ENCODE data around the gene CDC123. TPM values are rescaled to one million over a fixed set of nuclear protein-coding genes. Genes with fewer than 3 reads are reported as not detected.

CDC123 gene
- total RNA-seq, 2 experiments from 2014 or later: 134 TPM

DNA sequence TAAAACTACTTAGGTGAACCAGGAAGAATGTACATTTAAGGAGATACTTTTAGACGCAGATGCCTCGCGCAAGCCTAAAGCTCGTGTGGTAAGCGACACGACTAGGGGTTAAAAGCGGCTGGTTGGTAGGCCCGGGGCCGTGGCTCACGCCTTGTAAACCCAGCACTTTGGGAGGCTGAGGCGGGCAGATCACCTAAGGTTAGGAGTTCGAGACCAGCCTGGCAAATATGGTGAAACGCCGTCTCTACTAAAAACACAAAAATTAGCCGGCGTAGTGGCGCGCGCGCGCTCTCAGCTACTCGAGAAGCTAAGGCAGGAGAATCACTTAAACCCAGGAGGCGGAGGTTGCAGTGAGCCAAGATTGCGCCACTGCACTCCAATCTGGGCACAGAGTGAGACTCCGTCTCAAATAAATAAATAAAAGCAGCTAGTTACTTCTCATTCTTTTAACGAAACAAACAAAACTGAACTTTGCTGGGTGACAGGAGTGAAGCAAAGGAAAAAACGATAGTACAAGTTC lies 1.2 kb upstream of the CDC123 start:
- H3K27me3 Mint-ChIP-seq: no peaks in the 10 kb centered on the region
- peak; percentile 60 for DNase-seq
- H3K9me3 Mint-ChIP-seq: no peaks in the 10 kb centered on the region
- H3K36me3 Mint-ChIP-seq: peaks cover 32% of the 10 kb centered on the region
- peak overlapping the region; percentile 100 for H3K27ac Mint-ChIP-seq
- POLR2A ChIA-PET: no interaction called here
- CTCF ChIA-PET: interaction anchor here (0.9 to 3.2 kb wide), 3 partner anchors 8 to 512 kb away, joined by 3 to 25 read pairs (median 4); no protein-coding TSS in a partner anchor
- H3K4me1 Mint-ChIP-seq (ENCODE audit: low read depth): peaks cover 53% of the 10 kb centered on the region
- intact Hi-C loops (cut with micrococcal nuclease): loop anchor here (2.0 to 5.0 kb wide), 7 partner anchors 46 to 902 kb away; partner anchors contain the start of genes DHTKD1 and UPF2
- H3K4me3 Mint-ChIP-seq: peak overlapping the region; percentile 94

DNA sequence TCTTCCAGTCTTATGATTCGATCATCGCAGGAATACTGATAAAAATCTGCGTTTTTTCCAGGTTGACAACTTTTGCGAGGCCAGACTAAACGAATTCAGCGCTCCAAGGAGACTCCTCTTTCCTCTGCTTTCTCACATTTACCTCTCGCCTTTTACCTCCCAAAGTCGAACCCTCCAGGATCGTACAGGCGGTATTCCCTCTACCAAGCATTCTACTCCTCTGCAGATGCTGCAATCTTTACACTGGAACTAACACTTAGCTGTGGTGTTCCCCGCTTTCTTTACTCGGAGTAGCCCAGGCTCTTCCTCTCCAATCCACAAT lies 746 bp upstream of the CDC123 start:
- H3K4me3 Mint-ChIP-seq: peak overlapping the region; percentile 94
- intact Hi-C loops (cut with micrococcal nuclease): loop anchor here (2.0 to 5.0 kb wide), 7 partner anchors 46 to 902 kb away; partner anchors contain the start of genes DHTKD1 and UPF2
- H3K27me3 Mint-ChIP-seq: no peaks in the 10 kb centered on the region
- H3K4me1 Mint-ChIP-seq (ENCODE audit: low read depth): peaks cover 49% of the 10 kb centered on the region
- ChIA-PET CTCF (interaction anchor here (0.6 to 3.2 kb wide), 9 partner anchors 8 to 516 kb away, joined by 3 to 25 read pairs (median 3); partner anchors contain the start of gene UPF2), POLR2A (interaction anchor here (0.9 to 1.1 kb wide), 4 partner anchors 20 to 583 kb away, joined by 3 to 5 read pairs (median 4); partner anchors contain the start of gene UPF2)
- no peak for DNase-seq
- H3K27ac Mint-ChIP-seq: peak overlapping the region; percentile 100
- no peaks in the 10 kb centered on the region for H3K9me3 Mint-ChIP-seq
- peaks cover 32% of the 10 kb centered on the region for H3K36me3 Mint-ChIP-seq

DNA sequence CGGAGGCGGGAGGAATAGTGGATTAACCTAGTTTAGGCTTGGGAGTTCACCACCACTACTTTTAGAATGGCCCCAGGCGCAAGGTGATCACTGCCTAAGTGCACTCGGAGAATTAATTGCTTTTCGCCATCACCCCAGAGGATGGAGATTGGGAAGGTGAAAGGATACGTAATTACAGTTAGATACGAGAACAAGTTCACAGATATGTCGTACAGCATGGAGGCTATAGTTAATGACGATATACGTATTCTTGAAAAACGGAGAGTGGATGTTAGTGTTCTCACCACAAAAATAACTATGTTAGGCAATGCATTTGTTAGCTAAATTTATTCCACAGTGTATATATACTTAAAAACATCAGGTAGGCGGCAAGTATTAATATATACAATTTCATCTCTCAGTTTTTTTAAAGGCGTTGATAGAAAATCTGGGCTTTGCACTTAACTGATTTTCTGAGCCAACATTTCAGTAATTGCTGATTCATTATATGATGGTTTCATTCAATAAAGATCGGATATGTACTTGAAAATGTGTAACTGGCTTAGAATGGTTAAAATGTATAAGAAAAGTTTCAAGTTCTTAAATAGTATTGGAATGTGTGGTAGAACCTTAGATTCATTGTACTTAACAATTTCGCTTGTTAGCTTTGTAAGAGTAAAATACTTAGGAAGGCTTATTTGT lies 683 bp downstream of the CDC123 start:
- Mint-ChIP-seq H3K27me3 (no peaks in the 10 kb centered on the region), H3K36me3 (peaks cover 35% of the 10 kb centered on the region), H3K9me3 (no peaks in the 10 kb centered on the region), H3K4me1 (ENCODE audit: low read depth) (peaks cover 49% of the 10 kb centered on the region), H3K4me3 (peak overlapping the region; percentile 94), H3K27ac (peak overlapping the region; percentile 100)
- ChIA-PET CTCF (interaction anchor here (0.8 to 3.2 kb wide), 6 partner anchors 17 to 903 kb away, joined by 3 to 25 read pairs (median 4); partner anchors contain the start of genes OPTN and UPF2), POLR2A (interaction anchor here (1.0 to 1.1 kb wide), 3 partner anchors 10 to 154 kb away, joined by 3 to 5 read pairs (median 4); partner anchors contain the start of gene UPF2)
- no peak for DNase-seq
- intact Hi-C loops (cut with micrococcal nuclease): loop anchor here (1.0 to 5.0 kb wide), 4 partner anchors 15 to 901 kb away; partner anchors contain the start of gene DHTKD1

DNA sequence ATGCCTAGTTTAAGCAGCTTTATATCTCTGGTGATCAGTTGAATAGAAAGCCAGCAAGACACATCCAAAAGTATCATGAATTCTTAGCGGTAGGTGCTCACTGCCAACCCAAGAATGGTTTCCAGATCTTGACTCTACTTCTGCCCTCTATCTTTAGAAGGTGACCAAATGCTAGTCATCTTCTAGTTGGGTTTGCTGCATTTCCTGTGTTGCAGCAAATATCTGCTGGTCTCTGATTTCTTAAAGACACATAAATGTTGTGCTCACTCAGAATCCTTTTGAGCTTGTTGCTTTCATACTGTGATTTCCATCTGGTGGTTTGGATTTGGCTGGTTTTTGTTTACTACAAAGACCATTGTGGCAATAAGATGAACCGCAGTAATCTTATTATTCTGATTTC lies 2.2 kb downstream of the CDC123 start:
- H3K27me3 Mint-ChIP-seq: no peaks in the 10 kb centered on the region
- peak overlapping the region; percentile 51 for H3K4me3 Mint-ChIP-seq
- H3K36me3 Mint-ChIP-seq: peaks cover 32% of the 10 kb centered on the region
- ChIA-PET POLR2A (no interaction called here), CTCF (interaction anchor here (0.6 to 1.3 kb wide), 4 partner anchors 16 to 584 kb away, joined by 3 to 11 read pairs (median 4); no protein-coding TSS in a partner anchor)
- H3K27ac Mint-ChIP-seq: peak overlapping the region; percentile 44
- no peaks in the 10 kb centered on the region for H3K9me3 Mint-ChIP-seq
- no peak for DNase-seq
- intact Hi-C loops (cut with micrococcal nuclease): loop anchor here (5.0 kb wide), 3 partner anchors 131 to 899 kb away; partner anchors contain the start of gene DHTKD1
- peaks cover 48% of the 10 kb centered on the region for H3K4me1 Mint-ChIP-seq (ENCODE audit: low read depth)

DNA sequence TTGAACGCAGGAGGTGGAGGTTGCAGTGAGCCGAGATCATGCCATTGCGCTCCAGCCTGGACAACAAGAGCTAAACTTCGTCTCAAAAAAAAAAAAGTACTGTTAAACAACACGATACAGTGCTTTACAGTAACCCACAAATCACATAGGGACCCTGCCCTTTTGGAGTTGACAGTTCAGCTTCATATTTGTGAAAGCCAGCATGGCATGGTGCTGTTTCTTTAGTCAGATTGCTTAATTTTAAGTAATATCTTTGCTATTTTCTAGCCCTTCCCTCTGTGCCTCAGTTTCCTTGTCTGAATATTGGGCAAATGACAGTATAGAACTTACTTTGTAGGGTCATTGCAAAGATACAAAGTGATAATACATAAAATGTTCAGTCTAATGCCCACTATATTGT lies 4.9 kb downstream of the CDC123 start:
- peaks cover 37% of the 10 kb centered on the region for H3K36me3 Mint-ChIP-seq
- no peak for DNase-seq
- no peak overlapping the region for H3K4me3 Mint-ChIP-seq
- intact Hi-C loops (cut with micrococcal nuclease): no loop called here
- H3K27me3 Mint-ChIP-seq: no peaks in the 10 kb centered on the region
- peaks cover 47% of the 10 kb centered on the region for H3K4me1 Mint-ChIP-seq (ENCODE audit: low read depth)
- CTCF ChIA-PET: interaction anchor here (1.6 kb wide), 1 partner anchor 14 kb away, joined by 9 read pairs; no protein-coding TSS in a partner anchor
- H3K9me3 Mint-ChIP-seq: no peaks in the 10 kb centered on the region
- POLR2A ChIA-PET: no interaction called here
- peak overlapping the region; percentile 64 for H3K27ac Mint-ChIP-seq

DNA sequence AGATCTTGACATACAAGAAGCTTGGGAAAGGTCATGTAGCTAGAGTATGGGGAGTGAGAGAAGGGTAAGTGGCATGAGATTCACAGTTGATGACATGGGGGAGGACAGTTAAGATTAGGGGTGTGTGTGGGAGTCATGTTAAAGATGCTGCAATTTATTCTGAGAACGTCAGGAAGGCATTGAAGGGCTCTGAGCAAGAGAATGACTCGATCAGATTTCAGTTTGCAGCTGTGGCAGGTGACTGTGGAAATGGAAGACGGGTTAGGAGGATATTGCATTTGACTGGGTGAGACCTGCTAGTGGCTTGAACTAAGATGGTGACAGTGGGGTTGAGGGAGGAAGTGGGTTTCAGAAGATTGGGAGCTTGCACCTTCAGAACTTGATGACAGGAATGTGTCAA lies 5.6 kb downstream of the CDC123 start:
- Mint-ChIP-seq H3K27me3 (no peaks in the 10 kb centered on the region), H3K27ac (peak overlapping the region; percentile 64), H3K4me3 (no peak overlapping the region), H3K4me1 (ENCODE audit: low read depth) (peaks cover 47% of the 10 kb centered on the region), H3K36me3 (peaks cover 32% of the 10 kb centered on the region), H3K9me3 (no peaks in the 10 kb centered on the region)
- DNase-seq: peak; percentile 64
- POLR2A ChIA-PET: interaction anchor here (0.6 kb wide), 1 partner anchor 163 kb away, joined by 4 read pairs; no protein-coding TSS in a partner anchor
- CTCF ChIA-PET: interaction anchor here (0.5 to 1.1 kb wide), 2 partner anchors 13 to 15 kb away, joined by 4 to 5 read pairs; no protein-coding TSS in a partner anchor
- intact Hi-C loops (cut with micrococcal nuclease): no loop called here

DNA sequence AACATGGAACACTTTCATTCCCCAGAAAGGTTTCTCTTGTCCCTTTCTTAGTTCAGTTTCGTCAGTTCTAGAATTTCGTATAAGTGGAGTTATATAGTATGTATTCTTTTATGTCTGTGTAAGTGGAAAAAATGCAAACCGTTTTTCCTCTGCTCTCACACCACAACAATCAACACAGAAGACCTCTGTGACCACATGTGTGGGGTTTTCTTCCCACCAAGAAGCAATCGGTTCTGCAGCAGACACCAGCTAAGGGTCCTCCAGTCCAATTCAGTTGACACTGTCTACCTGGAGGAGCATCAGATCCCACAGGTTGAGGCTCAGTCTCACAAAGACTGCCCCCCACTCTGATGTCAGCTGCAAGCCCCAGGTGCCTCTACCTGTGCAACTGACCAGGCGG lies 6.2 kb downstream of the CDC123 start:
- Mint-ChIP-seq H3K27ac (no peak overlapping the region), H3K9me3 (no peaks in the 10 kb centered on the region), H3K4me3 (no peak overlapping the region), H3K36me3 (peaks cover 29% of the 10 kb centered on the region), H3K4me1 (ENCODE audit: low read depth) (peaks cover 47% of the 10 kb centered on the region), H3K27me3 (no peaks in the 10 kb centered on the region)
- ChIA-PET CTCF (interaction anchor here (1.1 to 2.3 kb wide), 2 partner anchors 12 to 14 kb away, joined by 5 to 9 read pairs; no protein-coding TSS in a partner anchor), POLR2A (no interaction called here)
- intact Hi-C loops (cut with micrococcal nuclease): no loop called here
- no peak for DNase-seq

DNA sequence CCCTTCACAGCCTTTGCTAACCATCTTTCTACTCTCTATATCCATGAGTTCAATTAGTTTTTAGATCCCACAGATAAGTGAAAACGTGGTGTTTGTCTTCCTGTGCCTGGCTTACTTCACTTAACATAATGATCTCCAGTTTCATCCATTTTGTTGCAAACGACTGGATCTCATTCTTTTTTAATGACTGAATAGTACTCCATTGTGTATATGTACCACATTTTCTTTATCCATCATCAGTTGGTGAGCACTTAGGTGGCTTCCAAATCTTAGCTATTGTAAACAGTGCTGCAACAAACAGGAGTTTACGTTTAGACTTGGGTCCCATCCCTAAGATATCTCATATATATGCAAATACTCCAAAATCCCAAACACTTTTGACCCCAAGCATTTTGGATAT lies 9.1 kb downstream of the CDC123 start:
- H3K4me1 Mint-ChIP-seq (ENCODE audit: low read depth): peaks cover 28% of the 10 kb centered on the region
- ChIA-PET POLR2A (interaction anchor here (0.6 kb wide), 1 partner anchor 136 kb away, joined by 3 read pairs; no protein-coding TSS in a partner anchor), CTCF (no interaction called here)
- no peak overlapping the region for H3K27ac Mint-ChIP-seq
- no peak overlapping the region for H3K4me3 Mint-ChIP-seq
- DNase-seq: no peak
- H3K36me3 Mint-ChIP-seq: peaks cover 32% of the 10 kb centered on the region
- intact Hi-C loops (cut with micrococcal nuclease): no loop called here
- no peaks in the 10 kb centered on the region for H3K9me3 Mint-ChIP-seq
- H3K27me3 Mint-ChIP-seq: no peaks in the 10 kb centered on the region

DNA sequence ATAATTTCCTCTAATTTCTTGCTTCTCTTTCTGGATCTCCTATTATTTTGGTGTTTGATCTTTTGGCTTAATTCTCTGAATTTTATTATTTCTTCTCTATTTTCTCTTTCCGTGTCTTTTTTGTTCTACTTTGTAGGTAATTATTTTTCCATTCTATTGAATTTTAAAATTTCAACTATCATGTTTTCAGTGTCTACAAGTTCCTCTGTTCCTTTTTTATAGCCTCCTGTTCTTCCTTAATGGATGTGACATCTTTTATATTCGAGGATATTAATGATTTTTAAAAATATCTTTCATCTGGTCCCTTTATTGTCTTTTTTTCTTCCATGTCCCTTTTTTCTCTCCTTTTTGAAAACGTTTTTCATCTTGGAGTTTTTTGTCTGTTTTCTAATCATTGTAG lies 11.1 kb downstream of the CDC123 start:
- ChIA-PET POLR2A (no interaction called here), CTCF (no interaction called here)
- DNase-seq: no peak
- no peak overlapping the region for H3K27ac Mint-ChIP-seq
- H3K9me3 Mint-ChIP-seq: no peaks in the 10 kb centered on the region
- no peak overlapping the region for H3K4me3 Mint-ChIP-seq
- H3K27me3 Mint-ChIP-seq: no peaks in the 10 kb centered on the region
- H3K36me3 Mint-ChIP-seq: peaks cover 37% of the 10 kb centered on the region
- intact Hi-C loops (cut with micrococcal nuclease): no loop called here
- peaks cover 17% of the 10 kb centered on the region for H3K4me1 Mint-ChIP-seq (ENCODE audit: low read depth)

DNA sequence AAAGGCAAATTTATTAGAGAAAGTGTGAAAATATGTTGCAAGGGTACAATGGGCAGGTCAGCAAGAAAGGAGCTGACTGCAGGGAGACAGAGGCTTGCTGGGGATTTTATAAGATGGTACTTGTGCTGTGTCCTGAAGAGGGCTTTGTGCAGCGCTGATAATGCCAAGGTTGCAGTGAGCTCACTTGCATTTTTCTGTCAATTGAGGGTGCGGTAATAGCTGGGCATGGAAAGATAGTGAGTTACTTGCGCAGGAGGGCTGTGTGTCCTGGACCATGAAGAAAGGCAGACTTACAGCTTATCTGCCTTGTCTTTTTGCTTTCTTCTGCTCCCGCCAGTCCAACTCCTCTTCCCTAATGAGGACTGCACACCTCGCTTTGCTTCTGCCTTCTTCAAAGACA lies 12.5 kb downstream of the CDC123 start:
- H3K27ac Mint-ChIP-seq: no peak overlapping the region
- H3K9me3 Mint-ChIP-seq: no peaks in the 10 kb centered on the region
- H3K27me3 Mint-ChIP-seq: no peaks in the 10 kb centered on the region
- no peak for DNase-seq
- peaks cover 37% of the 10 kb centered on the region for H3K36me3 Mint-ChIP-seq
- intact Hi-C loops (cut with micrococcal nuclease): no loop called here
- ChIA-PET CTCF (no interaction called here), POLR2A (no interaction called here)
- peaks cover 9% of the 10 kb centered on the region for H3K4me1 Mint-ChIP-seq (ENCODE audit: low read depth)
- H3K4me3 Mint-ChIP-seq: no peak overlapping the region

DNA sequence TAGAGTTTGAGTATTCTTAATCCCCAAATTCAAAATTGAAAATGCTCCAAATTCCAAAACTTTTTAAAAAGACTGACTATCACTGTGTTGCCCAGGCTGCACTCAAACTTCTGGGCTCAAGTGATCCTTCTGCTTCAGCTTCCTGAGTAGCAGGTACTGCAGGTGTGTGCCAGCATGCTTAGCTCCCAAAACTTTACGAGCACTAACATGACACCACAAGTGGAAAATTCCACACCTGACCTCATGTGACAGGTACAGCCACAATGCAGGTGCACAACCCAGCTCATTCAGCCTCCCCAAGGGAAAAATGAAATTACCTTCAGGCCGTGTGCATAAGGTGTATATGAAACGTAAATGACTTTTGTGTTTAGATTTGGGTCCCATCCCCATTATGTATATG lies 16.5 kb downstream of the CDC123 start:
- H3K27ac Mint-ChIP-seq: no peak overlapping the region
- no peak overlapping the region for H3K4me3 Mint-ChIP-seq
- DNase-seq: no peak
- no peaks in the 10 kb centered on the region for H3K27me3 Mint-ChIP-seq
- POLR2A ChIA-PET: interaction anchor here (0.5 kb wide), 1 partner anchor 8 kb away, joined by 4 read pairs; no protein-coding TSS in a partner anchor
- CTCF ChIA-PET: interaction anchor here (0.9 to 1.4 kb wide), 4 partner anchors 9 to 52 kb away, joined by 3 to 4 read pairs (median 3); no protein-coding TSS in a partner anchor
- H3K36me3 Mint-ChIP-seq: peaks cover 42% of the 10 kb centered on the region
- peaks cover 16% of the 10 kb centered on the region for H3K4me1 Mint-ChIP-seq (ENCODE audit: low read depth)
- intact Hi-C loops (cut with micrococcal nuclease): no loop called here
- H3K9me3 Mint-ChIP-seq: no peaks in the 10 kb centered on the region

DNA sequence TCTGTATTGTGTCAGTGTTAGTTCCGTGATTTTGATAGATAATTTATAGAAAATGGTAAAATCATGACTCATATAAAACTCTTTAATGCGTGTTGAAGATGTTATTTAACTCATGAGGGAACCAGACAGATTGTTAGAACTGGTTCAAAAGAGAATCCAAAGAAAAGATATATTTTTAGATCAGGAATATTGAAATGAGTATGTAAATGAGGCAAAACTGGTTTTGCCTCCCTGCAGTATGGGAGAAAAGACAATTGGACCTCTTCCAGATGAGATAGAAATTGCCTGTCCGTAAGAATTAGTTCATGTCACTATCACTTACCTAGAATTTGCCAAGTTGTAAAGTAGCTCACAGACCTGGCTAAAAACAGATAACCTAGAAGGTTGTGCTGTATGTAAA lies 17.6 kb downstream of the CDC123 start:
- CTCF ChIA-PET: interaction anchor here (0.7 to 4.0 kb wide), 18 partner anchors 11 to 654 kb away, joined by 3 to 36 read pairs (median 8); partner anchors contain the start of genes CDC123 and NUDT5
- no peak for DNase-seq
- POLR2A ChIA-PET: no interaction called here
- H3K4me3 Mint-ChIP-seq: no peak overlapping the region
- intact Hi-C loops (cut with micrococcal nuclease): no loop called here
- no peak overlapping the region for H3K27ac Mint-ChIP-seq
- H3K27me3 Mint-ChIP-seq: no peaks in the 10 kb centered on the region
- peaks cover 44% of the 10 kb centered on the region for H3K36me3 Mint-ChIP-seq
- H3K9me3 Mint-ChIP-seq: no peaks in the 10 kb centered on the region
- H3K4me1 Mint-ChIP-seq (ENCODE audit: low read depth): peaks cover 16% of the 10 kb centered on the region

Data from activated CD4-positive, alpha-beta memory T cell treated with anti-CD3 and anti-CD28 coated beads for 36 hours (primary cell).